HG02943 (cell line): Measurements from ENCODE around the gene SPATA3.
A peak's percentile ranks its signal among the peaks of the same experiment; 100 is the strongest.
"Not testable (repeated sequence)": the region's sequence is repeated elsewhere in the genome, so short reads cannot be mapped to it uniquely, and the experiment has no call there.

Source experiments
- ATAC-seq: cut with Tn5 transposase; IDR thresholded peaks from one replicate; pipeline ENCODE4 v1.9.1; 2021; ENCODE audit warnings: mild to moderate bottlenecking, low read depth, moderate library complexity; ENCODE audit not compliant: unreplicated experiment

The SPATA3 gene

DNA sequence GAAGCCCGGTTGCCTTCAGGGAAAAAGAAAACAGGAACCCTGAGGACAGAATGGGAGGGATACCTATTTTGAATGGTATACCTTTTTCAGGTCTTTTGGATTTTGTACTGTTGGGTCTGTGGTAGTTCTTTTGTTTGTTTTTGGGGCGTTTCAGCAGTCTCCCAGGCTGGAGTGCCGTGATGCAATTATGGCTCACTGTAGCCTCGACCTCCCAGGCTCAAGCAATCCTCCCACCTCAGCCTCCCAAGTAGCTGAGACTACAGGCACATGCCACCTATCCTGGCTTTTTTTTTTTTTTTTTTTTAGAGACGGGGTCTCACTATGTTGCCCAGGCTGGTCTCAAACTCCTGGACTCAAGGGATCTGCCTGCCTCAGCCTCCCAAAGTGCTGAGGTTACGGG lies 27.6 kb upstream of the SPATA3 start:
- ATAC-seq, result not testable (repeated sequence)

DNA sequence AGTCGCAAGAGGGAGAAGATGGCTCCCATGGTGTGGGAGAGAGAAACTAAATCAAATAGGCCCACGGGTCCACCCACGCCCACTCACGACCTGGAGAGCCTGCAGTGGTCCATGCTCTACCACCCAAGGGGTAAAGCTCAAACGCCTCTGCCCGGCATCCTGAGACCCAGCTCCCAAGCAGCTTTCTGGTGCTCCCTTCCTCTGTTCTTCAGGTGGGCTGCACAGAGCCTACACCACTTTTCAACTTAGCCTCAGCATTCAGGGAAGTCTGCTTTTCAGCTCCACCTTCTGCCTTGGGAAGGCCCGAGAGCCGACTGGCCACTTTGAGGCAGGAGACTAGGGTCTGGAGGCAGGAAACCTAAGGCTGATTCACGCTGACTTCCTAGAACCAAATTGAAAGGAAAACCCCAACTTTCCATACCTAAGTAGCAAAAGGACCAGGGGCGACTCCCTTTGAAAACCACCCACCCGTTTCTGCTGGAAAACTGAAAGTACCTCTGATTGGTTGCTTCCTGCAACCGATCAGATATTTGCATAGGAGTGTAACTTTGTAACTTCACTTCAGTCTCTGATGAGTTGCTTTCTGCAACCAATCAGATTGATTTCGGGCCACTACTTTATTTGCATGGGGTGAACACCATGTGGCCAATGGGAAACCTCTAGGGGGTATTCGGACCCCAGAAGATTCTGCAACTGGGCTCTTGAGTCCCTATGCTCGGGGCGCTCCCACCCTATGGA lies 26.8 kb upstream of the SPATA3 start:
- ATAC-seq, result no peak

DNA sequence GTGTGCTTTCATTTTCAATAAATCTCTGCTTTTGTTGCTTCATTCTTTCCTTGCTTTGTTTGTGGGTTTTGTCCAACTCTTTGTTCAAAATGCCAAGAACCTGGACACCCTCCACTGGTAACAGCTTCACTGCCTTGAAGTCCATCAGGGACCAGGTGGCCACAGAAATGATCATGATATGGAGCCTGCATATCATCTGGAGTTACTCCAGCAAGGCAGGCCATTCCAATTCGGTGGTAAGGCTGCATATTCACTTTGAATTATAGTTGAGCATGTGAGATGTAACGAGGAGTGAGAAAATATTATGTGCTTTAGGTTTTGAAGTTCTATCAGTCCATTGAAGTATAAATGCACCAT lies 26.3 kb upstream of the SPATA3 start:
- ATAC-seq, result no peak

DNA sequence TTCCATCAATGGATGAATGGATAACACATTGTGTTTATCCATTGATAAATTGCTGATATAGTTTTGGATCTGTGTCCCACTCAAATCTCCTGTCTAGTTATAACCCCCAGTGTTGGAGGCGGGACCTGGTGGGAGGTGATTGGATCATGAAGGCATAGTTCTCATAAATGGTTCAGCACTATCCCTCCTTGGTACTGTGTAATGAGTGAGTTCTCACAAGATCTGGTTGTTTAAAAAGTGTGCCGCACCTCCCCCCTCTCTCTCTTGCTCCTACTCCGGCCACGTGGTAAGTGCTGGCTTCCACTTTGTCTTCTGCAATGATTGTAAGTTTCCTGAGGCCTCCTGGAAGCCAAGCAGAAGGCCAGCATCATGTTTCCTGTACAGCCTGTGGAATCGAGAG lies 23.9 kb upstream of the SPATA3 start:
- ATAC-seq, result no peak

DNA sequence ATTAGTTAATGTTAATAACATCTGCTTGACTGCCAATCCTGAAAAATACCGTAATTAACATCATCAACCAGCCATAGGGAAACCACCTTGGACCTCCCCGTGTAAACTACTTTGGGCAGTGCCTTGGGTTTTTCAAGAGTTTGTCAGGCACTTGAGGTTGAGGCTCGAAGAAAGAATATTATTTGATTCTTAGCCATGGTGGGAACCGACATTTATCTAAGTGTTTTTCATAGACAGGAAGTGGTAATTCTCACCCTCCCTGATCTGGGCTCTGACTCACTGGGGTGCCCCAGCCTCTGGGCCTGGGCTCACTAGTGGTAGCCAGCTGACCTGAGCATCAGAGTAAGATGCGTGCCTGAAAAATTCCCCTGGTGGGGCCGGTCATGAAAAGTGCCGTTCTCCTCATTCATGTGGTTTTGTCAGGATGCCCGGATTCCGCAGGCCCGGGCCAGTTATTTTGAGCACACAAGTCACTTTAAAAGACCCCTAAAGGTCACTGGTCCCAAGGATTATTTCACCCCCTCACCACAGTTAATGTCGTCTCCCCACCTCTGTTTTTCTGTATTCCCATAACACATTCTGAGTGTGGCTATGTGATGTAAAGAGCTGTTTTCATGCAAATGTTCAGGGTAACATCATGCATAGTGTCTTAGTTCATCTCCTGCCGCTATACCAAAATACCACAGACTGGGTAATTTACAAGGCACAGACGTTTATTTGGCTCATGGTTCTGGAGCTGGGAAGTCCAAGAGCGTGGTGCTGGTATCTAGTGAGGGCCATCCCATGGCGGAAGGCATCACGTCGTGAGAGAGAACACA lies 21.6 kb upstream of the SPATA3 start:
- ATAC-seq, result peak; percentile 80

DNA sequence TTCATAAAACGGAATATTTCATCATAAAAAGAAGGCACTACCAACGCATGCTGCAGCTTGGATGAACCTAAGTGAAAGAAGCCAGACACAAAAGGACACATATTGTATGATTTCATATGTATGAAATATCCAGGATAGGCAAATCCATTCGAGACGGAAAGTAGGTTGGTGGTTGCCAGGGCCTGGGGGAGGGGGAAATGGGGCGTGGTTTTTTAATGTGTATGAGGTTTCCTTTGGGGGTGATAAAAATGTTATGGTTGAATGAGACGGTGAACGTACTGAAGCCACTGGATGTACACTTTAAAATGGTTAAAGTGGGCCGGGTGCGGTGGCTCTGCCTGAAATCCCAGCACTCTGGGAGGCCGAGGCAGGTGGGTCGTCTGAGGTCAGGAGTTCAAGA lies 20.0 kb upstream of the SPATA3 start:
- no peak for ATAC-seq

DNA sequence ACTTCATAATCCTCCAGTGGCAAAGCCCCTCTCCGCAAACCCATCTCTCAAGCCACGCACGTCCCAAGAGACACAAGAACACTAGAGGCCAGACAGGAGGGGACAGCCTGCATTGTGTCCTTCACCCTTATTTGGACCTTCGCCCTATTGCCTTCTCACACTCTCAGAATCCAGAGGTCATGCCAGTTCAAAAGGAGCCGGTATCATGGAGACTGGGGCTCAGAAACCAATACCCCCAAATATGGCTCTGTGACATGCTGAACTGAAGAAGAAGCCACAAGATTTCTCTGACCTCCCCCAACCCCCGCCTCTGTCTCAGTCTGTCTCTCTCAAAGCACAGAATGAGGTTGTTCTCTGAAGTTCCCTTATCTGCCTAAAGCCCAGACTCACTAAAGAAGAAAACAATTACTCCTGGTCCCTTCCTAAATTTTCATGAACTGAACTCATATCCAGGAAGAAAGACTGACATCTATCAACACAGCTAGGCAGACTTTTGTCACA lies 19.2 kb upstream of the SPATA3 start:
- no peak for ATAC-seq

DNA sequence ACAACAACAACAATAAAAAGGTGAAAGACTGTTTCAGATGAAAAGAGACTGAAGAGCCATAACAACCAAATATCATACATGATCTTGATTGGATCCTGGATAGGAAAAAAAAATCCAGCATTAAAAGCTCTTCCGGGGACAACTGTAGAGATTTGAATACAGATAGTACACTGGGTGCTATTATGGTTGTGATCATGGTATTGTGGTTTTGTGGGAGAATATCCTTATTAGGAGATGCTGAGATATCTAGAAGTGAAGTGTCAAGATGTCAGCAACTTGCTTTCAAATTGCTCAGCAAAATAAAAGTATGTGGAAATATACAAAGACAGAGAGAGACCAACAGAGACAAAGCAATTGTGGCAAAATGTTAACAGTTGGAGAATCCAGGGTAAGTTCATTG lies 15.5 kb upstream of the SPATA3 start:
- no peak for ATAC-seq

DNA sequence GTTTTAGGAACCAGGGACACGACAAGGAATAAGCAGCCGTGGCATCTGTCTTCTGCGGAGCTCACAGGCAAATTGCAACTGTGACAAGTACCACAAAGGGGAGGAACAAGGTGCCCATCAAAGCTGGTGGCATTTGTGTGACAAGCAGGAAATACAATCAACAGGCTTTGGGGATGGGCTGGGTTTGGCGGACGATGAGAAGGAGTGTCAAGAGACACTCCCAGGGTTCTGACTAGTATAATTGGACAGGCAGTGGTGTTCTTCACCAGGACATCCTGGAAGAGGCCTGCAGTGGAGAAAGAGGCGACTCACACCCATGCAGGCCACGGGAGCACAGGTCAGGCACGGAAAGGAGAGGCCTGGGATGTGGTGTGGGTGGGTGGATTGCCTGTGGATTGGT lies 14.2 kb upstream of the SPATA3 start:
- no peak for ATAC-seq

DNA sequence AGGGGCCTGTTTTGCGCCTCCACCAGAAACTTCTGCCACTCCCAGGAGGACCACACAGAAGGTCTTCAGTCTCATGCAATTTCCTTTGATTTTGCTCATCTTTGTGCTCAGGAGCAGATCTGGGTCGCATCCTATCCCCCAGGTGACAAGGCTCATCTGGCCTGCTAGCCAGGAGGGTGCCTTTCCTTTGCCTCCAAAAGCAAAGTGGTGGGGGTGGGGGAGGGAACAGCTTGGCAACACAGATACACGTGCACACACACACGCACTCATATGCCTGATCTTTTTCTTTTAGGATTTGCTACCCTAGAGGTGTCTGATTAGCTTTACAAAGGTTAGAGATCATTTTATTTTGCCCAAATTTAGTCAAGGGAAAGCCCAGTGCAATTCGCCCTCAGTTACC lies 13.8 kb upstream of the SPATA3 start:
- no peak for ATAC-seq

DNA sequence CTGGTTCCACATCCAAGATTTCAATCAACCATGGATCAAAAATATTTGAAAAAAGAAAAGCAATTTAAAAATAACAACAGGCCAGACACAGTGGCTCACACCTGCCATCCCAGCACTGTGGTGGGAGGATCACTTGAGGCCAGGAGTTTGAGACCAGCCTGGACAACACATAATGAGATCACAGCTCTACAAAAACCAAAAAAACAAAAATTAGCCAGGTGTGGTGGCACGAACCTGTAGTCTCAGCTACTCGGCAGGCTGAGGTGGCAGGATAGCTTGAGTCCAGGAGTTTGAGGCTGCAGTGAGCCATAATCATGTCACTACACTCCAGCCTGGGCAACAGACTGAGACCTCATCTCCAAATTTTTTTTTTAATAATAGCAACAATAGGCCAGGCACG lies 13.4 kb upstream of the SPATA3 start:
- no peak for ATAC-seq

DNA sequence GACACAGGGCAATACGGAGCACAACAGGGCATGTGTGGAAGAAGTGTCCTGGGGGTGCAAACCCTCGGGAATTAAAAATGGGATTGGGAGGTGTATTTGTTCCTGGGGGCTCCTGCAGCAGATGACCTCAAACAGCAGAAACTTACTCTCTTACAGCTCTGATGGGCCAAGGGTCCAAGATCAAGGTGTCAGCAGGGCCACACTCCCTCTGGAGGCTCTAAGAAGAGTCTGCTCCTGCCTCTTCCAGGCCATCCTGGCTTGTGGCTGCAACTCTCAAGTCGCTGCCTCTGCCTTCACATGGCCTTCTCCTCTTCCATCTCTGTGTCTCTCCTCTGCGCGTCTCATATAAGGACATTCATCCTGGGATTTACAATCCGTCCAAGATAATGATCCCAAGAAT lies 12.4 kb upstream of the SPATA3 start:
- ATAC-seq, result no peak

DNA sequence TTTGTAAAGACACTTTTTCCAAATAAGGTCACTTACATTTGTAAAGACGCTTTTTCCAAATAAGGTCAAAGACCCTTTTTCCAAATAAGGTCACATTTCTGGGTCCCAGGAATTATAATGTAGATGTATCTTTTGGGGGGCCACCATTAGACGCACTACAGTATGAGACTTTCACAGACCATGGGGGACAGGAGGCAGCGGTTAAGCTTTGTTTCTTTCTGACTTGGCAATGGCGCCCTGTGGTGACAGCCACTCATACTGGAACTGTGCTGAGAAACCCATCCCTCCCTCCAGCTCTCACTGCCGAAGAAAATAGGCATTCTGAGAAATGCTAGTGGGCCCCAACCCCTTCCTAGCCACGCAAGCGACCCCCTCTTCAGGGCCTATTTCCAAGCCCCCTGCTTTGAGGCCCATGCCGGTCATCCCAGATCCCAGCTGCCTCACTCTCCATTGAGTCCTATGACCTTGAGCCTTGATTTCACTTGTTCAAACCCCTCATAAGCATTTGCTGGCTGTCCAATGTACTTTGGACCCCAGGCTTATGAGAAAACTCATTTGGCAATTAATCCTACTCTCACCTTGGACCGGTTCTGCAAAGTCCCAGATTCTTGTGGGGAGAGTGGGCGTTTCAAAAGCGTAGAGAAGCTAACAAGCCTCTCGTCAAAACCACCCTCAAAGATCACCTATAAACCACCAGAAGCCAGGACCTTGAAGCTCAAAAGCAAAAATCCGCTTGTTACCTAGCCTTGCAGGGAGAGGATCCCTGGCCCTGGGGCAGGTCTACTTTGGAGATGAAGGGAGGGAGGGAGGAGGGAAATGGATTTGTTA lies 11.3 kb upstream of the SPATA3 start:
- peak; percentile 75 for ATAC-seq

DNA sequence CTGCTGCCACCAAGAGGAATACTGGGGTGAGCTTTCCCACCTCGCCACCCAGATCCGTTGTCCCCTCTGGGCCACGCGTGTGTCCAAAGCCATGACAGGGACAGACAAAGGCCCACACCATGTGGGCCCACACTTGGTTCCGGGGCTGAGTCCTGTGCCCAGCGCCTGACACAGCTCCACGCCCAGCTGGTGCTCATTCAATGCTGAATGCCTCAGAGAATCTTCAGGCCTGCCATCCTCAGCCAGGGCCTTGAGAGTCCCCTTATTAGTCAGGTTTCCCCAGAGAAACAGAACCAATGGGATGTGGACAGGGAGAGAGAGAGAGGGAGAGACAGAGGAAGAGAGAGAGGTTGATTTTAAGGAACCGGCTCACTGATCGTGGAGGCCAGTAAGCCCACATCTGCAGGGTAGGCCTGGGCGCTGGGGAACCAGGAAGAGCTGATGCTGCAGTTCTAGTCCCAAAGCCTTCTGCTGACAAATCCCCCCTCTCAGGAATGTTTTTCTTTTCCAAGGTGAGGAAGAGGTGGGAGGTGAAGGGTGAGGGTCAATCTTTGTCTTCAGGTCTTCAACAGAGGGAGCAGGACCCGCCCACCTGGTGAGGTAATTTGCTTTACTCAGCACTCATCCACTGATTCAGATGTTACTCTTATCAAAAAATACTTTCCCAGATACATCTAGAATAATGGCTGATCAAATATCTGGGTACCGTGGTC lies 10.2 kb upstream of the SPATA3 start:
- no peak for ATAC-seq

DNA sequence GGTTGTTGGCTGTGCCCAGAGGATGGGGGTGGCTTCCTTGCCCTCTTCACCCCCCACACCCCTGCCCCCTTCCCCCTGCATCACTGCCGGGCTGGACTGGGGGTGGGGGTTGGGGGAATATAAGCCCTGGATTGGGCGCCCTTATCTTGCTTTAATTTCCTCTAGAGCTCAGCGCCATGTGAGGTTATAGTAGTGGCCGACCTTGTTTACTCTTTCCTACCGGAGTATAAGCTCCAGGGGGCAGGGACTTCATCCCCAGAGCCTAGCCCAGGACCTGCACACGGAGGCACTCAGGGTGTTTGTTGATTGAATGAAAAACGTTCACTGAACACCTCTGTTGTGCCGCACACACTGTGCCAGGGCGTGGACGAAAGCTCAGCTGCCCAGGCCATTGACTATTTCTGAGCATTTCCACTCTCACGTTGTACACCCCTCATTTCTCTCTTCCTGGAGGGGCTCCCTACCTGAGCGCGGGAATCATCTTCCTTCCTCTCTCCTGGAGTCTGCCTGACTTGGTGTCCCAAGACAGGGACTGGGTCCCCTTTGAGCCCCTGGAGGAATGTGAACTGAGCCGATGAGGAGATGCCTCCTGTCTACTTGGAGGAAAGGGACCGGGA lies 9.3 kb upstream of the SPATA3 start:
- no peak for ATAC-seq

DNA sequence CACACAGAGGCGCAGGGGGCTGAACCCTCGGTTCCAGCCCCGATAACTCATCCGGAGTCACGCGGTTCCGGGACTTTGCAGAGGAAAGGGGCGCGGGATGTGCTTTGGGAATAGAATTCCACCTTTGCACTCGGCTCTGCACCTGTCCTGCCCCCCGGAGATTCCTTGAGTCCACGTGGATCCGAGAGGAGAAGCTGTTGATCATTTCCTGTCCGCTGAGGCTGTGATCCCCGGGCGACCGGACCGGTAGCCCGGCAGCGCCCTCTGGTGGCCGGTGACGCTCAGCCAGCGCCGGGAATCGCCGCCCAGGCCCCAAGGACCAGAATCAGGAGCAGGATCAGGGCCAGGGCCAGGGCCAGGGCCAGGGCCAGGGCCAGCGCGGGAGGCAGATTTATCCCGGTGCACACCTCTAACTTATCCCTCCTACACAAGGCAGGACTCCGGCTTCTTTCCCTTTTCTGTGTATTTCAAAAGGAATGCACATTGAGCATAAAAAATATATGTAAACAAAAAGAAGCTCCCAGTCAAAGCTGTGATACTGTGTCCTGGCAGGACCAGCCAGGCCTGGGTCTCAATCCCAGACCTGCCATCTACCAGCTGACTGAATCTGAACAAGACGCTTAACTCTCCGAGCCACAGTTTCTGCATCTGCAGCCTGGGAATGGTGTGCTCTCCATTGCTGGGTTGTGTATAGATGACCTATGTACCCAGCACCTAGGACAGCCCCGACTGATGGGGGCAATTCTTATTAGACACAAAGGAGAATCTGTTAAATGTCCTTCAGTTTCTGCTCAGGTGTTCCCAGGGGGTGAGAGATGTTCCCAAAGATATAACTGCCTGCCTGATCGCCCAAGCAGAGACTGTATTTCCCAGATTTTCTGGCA lies 8.5 kb upstream of the SPATA3 start:
- ATAC-seq, result no peak

DNA sequence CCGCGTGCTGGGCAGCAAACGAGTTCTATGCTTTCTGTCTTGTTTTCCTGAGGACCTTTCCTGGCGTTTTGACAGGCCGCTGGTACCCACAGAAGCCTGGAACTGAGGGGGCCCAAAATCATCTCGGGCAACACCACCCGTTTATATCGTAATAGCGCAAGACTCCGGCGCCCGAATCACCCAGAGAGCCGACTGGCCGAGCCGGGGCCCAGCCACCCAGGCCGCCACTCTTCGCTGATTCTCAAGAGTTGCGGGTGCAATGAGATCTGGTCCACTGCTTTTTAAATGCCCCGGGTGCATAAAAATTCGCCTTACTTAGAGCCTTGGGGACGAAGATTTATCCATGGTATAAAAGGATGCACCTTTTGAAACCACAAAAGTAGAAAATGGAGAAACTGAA lies 6.2 kb upstream of the SPATA3 start:
- no peak for ATAC-seq

DNA sequence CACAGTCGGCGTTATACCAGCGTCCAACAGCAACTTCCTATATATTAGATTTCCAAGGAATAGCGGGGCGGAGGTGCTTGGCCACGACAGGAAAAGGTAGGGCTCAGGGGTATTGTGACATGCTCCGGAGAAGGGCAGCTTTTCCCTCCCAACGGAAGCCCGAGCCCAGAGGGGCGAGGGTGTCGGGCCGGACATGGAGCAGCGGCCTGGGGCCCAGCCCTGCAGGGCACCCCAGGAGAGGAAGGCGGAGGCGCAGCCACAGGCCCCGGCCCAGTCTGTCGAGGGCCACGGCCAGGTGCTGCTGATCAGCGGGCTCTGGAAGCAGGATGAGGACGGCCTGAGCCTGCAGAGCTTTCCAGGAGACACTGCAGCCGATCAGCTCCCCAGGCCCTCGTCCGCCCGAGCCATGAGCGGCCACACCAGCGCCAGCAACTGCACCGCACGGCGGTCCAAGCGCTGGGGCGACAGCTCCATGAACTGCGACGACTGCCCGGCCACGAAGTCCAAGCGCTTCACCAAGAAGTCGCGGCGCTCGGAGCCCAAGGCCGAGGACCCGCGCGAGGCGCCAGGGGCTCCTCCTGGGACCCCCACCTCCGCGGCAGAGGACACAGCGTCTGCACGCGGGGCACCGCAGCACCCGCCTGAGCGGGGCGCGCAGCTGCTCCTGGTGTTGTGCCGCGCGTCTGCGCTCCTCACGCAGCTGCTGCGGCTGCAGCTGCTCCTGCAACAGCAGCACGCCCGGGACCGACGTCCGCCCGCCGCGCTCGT lies 5.6 kb upstream of the SPATA3 start:
- no peak for ATAC-seq

DNA sequence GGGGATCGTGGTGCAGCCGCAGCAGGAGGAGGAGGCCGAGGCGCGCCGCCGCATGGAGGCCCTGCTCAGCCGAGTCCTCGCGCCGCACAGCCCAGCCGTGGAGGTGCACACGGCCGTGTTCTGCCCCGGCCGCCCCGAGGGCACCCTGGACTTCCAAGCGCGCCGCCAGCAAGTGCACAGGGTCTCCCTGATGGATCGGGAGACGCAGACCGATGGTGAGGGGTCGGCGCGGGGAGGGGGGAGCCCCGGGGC lies 5.1 kb upstream of the SPATA3 start:
- ATAC-seq, result no peak
